RPMI8226 (cell line): ENCODE results near the gene MSRB3.
"Not testable (repeated sequence)": the region's sequence is repeated elsewhere in the genome, so short reads cannot be mapped to it uniquely, and the experiment has no call there.

Experiments used
- DNase-seq: peaks from one replicate; pipeline ENCODE4 v3.0.0-alpha.2; 2015

MSRB3 gene

GRCh38 chr12:65460063-65460462 is 181.6 kb downstream of the MSRB3 start:
- DNase-seq: no peak

- DNase-seq: no peak
These were observed 182.5 kb downstream of the MSRB3 start for GRCh38 chr12:65461017-65461416.

- DNase-seq: no peak
These were observed 184.0 kb downstream of the MSRB3 start for GRCh38 chr12:65462484-65462883.

GRCh38 chr12:65463082-65463481 is 184.6 kb downstream of the MSRB3 start:
- DNase-seq: no peak

- no peak for DNase-seq
These were observed 185.1 kb downstream of the MSRB3 start for GRCh38 chr12:65463611-65464010.

- DNase-seq: no peak
These were observed 186.4 kb downstream of the MSRB3 start for GRCh38 chr12:65464930-65465329.

GRCh38 chr12:65465766-65466547 is 187.5 kb downstream of the MSRB3 start:
- no peak for DNase-seq

- no peak for DNase-seq
These were observed 188.4 kb downstream of the MSRB3 start for GRCh38 chr12:65466911-65467310.

- no peak for DNase-seq
These were observed 191.8 kb downstream of the MSRB3 start for GRCh38 chr12:65470256-65470655.

- DNase-seq: no peak
These were observed 193.6 kb downstream of the MSRB3 start for GRCh38 chr12:65472079-65472478.

GRCh38 chr12:65474831-65475230 is 196.3 kb downstream of the MSRB3 start:
- DNase-seq: no peak

GRCh38 chr12:65477721-65478120 is 199.2 kb downstream of the MSRB3 start:
- DNase-seq: no peak

GRCh38 chr12:65483891-65484516 is 205.5 kb downstream of the MSRB3 start:
- DNase-seq: not testable (repeated sequence)

GRCh38 chr12:65488197-65488596 is 209.7 kb downstream of the MSRB3 start:
- DNase-seq: no peak

- no peak for DNase-seq
These were observed 211.8 kb downstream of the MSRB3 start for GRCh38 chr12:65490250-65490649.

GRCh38 chr12:65492998-65493912 is 214.8 kb downstream of the MSRB3 start:
- DNase-seq: no peak

GRCh38 chr12:65493913-65494245 is 215.4 kb downstream of the MSRB3 start:
- DNase-seq: no peak

- no peak for DNase-seq
These were observed 216.1 kb downstream of the MSRB3 start for GRCh38 chr12:65494537-65494936.

GRCh38 chr12:65495233-65495632 is 216.8 kb downstream of the MSRB3 start:
- no peak for DNase-seq

- DNase-seq: no peak
These were observed 218.1 kb downstream of the MSRB3 start for GRCh38 chr12:65496617-65497016.

- no peak for DNase-seq
These were observed 219.2 kb downstream of the MSRB3 start for GRCh38 chr12:65497660-65498059.

- no peak for DNase-seq
These were observed 220.7 kb downstream of the MSRB3 start for GRCh38 chr12:65499167-65499566.

- DNase-seq: no peak
These were observed 221.8 kb downstream of the MSRB3 start for GRCh38 chr12:65500091-65500900.
